CD4-positive, alpha-beta T cell treated with Interleukin-2 at 100 ng/mL for 4 hours (primary cell): Measurements from ENCODE around the gene ZMYND10.

Source experiments
- DNase-seq: peaks from one replicate; pipeline ENCODE4 v3.0.0-alpha.2; 2020; ENCODE audit warnings: low spot score

ZMYND10 gene

GRCh38 chr3:50345586-50346234, at the start of gene ZMYND10:
Gene ZMYND10 (minus strand): TSS chr3:50345732. CDS start chr3:50345579, 153 bp downstream.
- peak; percentile 76 for DNase-seq

GRCh38 chr3:50393061-50393460, 47.5 kb upstream of the ZMYND10 start:
- DNase-seq: no peak

- no peak for DNase-seq
These were observed 46.7 kb upstream of the ZMYND10 start for GRCh38 chr3:50392101-50392715.

GRCh38 chr3:50390508-50391224, 45.1 kb upstream of the ZMYND10 start:
- no peak for DNase-seq

- no peak for DNase-seq
These were observed 43.9 kb upstream of the ZMYND10 start for GRCh38 chr3:50389414-50389767.

- DNase-seq: no peak
These were observed 43.3 kb upstream of the ZMYND10 start for GRCh38 chr3:50388720-50389413.

GRCh38 chr3:50388016-50388719, 42.6 kb upstream of the ZMYND10 start:
- no peak for DNase-seq

GRCh38 chr3:50385754-50386153, 40.2 kb upstream of the ZMYND10 start:
- no peak for DNase-seq

- no peak for DNase-seq
These were observed 38.2 kb upstream of the ZMYND10 start for GRCh38 chr3:50383750-50384149.

GRCh38 chr3:50382722-50383121, 37.2 kb upstream of the ZMYND10 start:
- DNase-seq: no peak

GRCh38 chr3:50381383-50381782, 35.9 kb upstream of the ZMYND10 start:
- DNase-seq: no peak

GRCh38 chr3:50380405-50381085, 35.0 kb upstream of the ZMYND10 start:
- no peak for DNase-seq

GRCh38 chr3:50378757-50379156, 33.2 kb upstream of the ZMYND10 start:
- DNase-seq: no peak

- DNase-seq: no peak
These were observed 32.5 kb upstream of the ZMYND10 start for GRCh38 chr3:50378024-50378423.

- DNase-seq: no peak
These were observed 29.9 kb upstream of the ZMYND10 start for GRCh38 chr3:50375258-50375931.

GRCh38 chr3:50374363-50375257, 29.1 kb upstream of the ZMYND10 start:
- DNase-seq: no peak

GRCh38 chr3:50373146-50374051, 27.9 kb upstream of the ZMYND10 start:
- no peak for DNase-seq

GRCh38 chr3:50372349-50372748, 26.8 kb upstream of the ZMYND10 start:
- no peak for DNase-seq
